Natural killer cell (primary cell): ENCODE data around the gene RBM20. TPM values are rescaled to one million over a fixed set of nuclear protein-coding genes. Genes with fewer than 3 reads are reported as not detected.
A peak's percentile ranks its signal among the peaks of the same experiment; 100 is the strongest.

Experiments used
- ATAC-seq, 3 donors: fragments of 150-1000 bp in 2 of 3; fragments of 200-7000 bp in 1 of 3; cut with Tn5 transposase; 1 replicate in 1 of 3; 2 replicates in 2 of 3; pipeline ENCODE4 v1.10.0; 2021; ENCODE audit warnings: mild to moderate bottlenecking in 2 of 3, moderate library complexity in 2 of 3
- DNase-seq, 2 donors: peaks; one replicate each; pipeline versions ENCODE4 v3.0.0 to v3.0.0-alpha.2; 2013 to 2021; ENCODE audit warnings: mixed read lengths in 1 of 2
- H3K27ac ChIP-seq: one replicate; pipeline ENCODE4 v1.5.1; 2013; ENCODE audit warnings: mild to moderate bottlenecking, low read length
- H3K27me3 ChIP-seq: one replicate; pipeline ENCODE4 v1.6.1; 2013; ENCODE audit warnings: low read length; ENCODE audit not compliant: control insufficient read depth, insufficient read depth
- H3K36me3 ChIP-seq: one replicate; pipeline ENCODE4 v1.6.1; 2013; ENCODE audit warnings: low read length; ENCODE audit not compliant: control insufficient read depth, insufficient read depth
- H3K4me1 ChIP-seq: one replicate; pipeline ENCODE4 v1.6.1; 2013; ENCODE audit warnings: low read length; ENCODE audit not compliant: control insufficient read depth, insufficient read depth
- H3K4me3 ChIP-seq: one replicate; pipeline ENCODE4 v1.5.1; 2013; ENCODE audit warnings: low read length
- H3K9me3 ChIP-seq: one replicate; pipeline ENCODE4 v1.6.1; 2013; ENCODE audit warnings: low read length; ENCODE audit not compliant: control insufficient read depth, insufficient read depth
- H3K27ac Mint-ChIP-seq, 2 donors: one replicate each; pipeline ENCODE4 v1.8.0; 2022; ENCODE audit warnings: mild to moderate bottlenecking in 2 of 2, mixed read lengths in 2 of 2, moderate library complexity in 1 of 2
- H3K27me3 Mint-ChIP-seq, 2 donors: one replicate each; pipeline ENCODE4 v1.8.0; 2022; ENCODE audit warnings: low read depth in 2 of 2, mixed read lengths in 2 of 2
- H3K36me3 Mint-ChIP-seq: one replicate; pipeline ENCODE4 v1.8.0; 2022; ENCODE audit warnings: mixed read lengths
- H3K4me1 Mint-ChIP-seq, 2 donors: one replicate each; pipeline ENCODE4 v1.8.0; 2022; ENCODE audit warnings: mixed read lengths in 2 of 2
- H3K4me3 Mint-ChIP-seq: one replicate; pipeline ENCODE4 v1.8.0; 2022; ENCODE audit warnings: mild to moderate bottlenecking, moderate library complexity, mixed read lengths
- H3K9me3 Mint-ChIP-seq, 2 donors: one replicate each; pipeline ENCODE4 v1.8.0; 2022; ENCODE audit warnings: mixed read lengths in 2 of 2
- CTCF ChIP-seq: fragments of 200-600 bp; IDR thresholded peaks from one replicate; pipeline ENCODE4 v1.8.0; 2022; ENCODE audit warnings: antibody characterized with exemption
- WGBS: methylation state at CpG from one replicate; pipeline ENCODE4 v1.1.7; 2013; ENCODE audit warnings: missing lambda C conversion rate; ENCODE audit not compliant: insufficient coverage; 5-methylcytosine and 5-hydroxymethylcytosine counted together
- intact Hi-C: fragments of 100-400 bp; cut with micrococcal nuclease; formaldehyde crosslinking; loops from one replicate; pipeline ENCODE4 v1.14.2; 2022
- total RNA-seq, 4 donors: library from RNA; stranded (reverse); fragments of 120-200 nt in 1 of 4; gene quantifications; one replicate each; pipeline versions ENCODE4 v1.2.3 to v1.2.4, GENCODE V29; 2013 to 2022

Gene RBM20
- total RNA-seq, 3 donors from 2014 or later (not counting 1 experiment from before 2014, with no cell fraction given): 0.35 TPM; not detected in 2

GRCh38 chr10:110613996-110614495, 30.1 kb upstream of the RBM20 start:
- TF ChIP-seq CTCF: no peak
- Mint-ChIP-seq H3K27ac (no peak overlapping the region), H3K4me1 (peaks cover 7 to 14% of the 10 kb centered on the region in 2 donors), H3K27me3 (no peaks in the 10 kb centered on the region), H3K9me3 (no peaks in the 10 kb centered on the region), H3K36me3 (no peaks in the 10 kb centered on the region), H3K4me3 (no peak overlapping the region)
- intact Hi-C loops: loop anchor here (10.0 kb wide), 1 partner anchor 1521 kb away; no protein-coding TSS in a partner anchor
- Histone ChIP-seq H3K4me3 (no peak overlapping the region), H3K36me3 (no peaks in the 10 kb centered on the region), H3K4me1 (no peaks in the 10 kb centered on the region), H3K27ac (no peak overlapping the region), H3K9me3 (no peaks in the 10 kb centered on the region), H3K27me3 (no peaks in the 10 kb centered on the region)
- ATAC-seq: no peak
- no peak for DNase-seq
- 81% methylated on average over 9 of the region's 9 CpGs for WGBS

GRCh38 chr10:110615057-110615747, 28.9 kb upstream of the RBM20 start:
- no peaks in the 10 kb centered on the region for H3K9me3 ChIP-seq
- 45% methylated on average over 2 of the region's 2 CpGs for WGBS
- TF ChIP-seq CTCF: no peak
- no peaks in the 10 kb centered on the region for H3K27me3 Mint-ChIP-seq
- no peaks in the 10 kb centered on the region for H3K36me3 ChIP-seq
- intact Hi-C loops: loop anchor here (10.0 kb wide), 1 partner anchor 1520 kb away; no protein-coding TSS in a partner anchor
- no peaks in the 10 kb centered on the region for H3K27me3 ChIP-seq
- no peaks in the 10 kb centered on the region for H3K36me3 Mint-ChIP-seq
- no peak for ATAC-seq
- H3K4me1 ChIP-seq: no peaks in the 10 kb centered on the region
- H3K4me1 Mint-ChIP-seq: peaks cover 7 to 11% of the 10 kb centered on the region in 2 donors
- no peak overlapping the region for H3K4me3 ChIP-seq
- peak overlapping the region in 1 of 2 donors; percentile 15 for H3K27ac Mint-ChIP-seq
- H3K27ac ChIP-seq: no peak overlapping the region
- H3K9me3 Mint-ChIP-seq: no peaks in the 10 kb centered on the region
- DNase-seq: no peak
- H3K4me3 Mint-ChIP-seq: no peak overlapping the region

- TF ChIP-seq CTCF: no peak
- Mint-ChIP-seq H3K27ac (no peak overlapping the region), H3K27me3 (no peaks in the 10 kb centered on the region), H3K9me3 (peaks cover 0 to 2% of the 10 kb centered on the region in 2 donors), H3K4me3 (no peak overlapping the region), H3K36me3 (peaks cover 3% of the 10 kb centered on the region), H3K4me1 (peaks cover 3 to 6% of the 10 kb centered on the region in 2 donors)
- DNase-seq: no peak
- no peak overlapping the region for H3K4me3 ChIP-seq
- no peak overlapping the region for H3K27ac ChIP-seq
- H3K27me3 ChIP-seq: no peaks in the 10 kb centered on the region
- no peak for ATAC-seq
- H3K36me3 ChIP-seq: no peaks in the 10 kb centered on the region
- 98% methylated on average over 5 of the region's 5 CpGs for WGBS
- no peaks in the 10 kb centered on the region for H3K9me3 ChIP-seq
- intact Hi-C loops: loop anchor here (10.0 kb wide), 1 partner anchor 1518 kb away; no protein-coding TSS in a partner anchor
- H3K4me1 ChIP-seq: no peaks in the 10 kb centered on the region
Observed at GRCh38 chr10:110616493-110617033, 27.6 kb upstream of the RBM20 start.
